Measurements from ENCODE around the gene SCG3. TPM values are rescaled to one million over a fixed set of nuclear protein-coding genes. Genes with fewer than 3 reads are reported as not detected.

The SCG3 gene
- total RNA-seq, 2 donors from 2014 or later = 0.23 to 2.0 TPM

DNA sequence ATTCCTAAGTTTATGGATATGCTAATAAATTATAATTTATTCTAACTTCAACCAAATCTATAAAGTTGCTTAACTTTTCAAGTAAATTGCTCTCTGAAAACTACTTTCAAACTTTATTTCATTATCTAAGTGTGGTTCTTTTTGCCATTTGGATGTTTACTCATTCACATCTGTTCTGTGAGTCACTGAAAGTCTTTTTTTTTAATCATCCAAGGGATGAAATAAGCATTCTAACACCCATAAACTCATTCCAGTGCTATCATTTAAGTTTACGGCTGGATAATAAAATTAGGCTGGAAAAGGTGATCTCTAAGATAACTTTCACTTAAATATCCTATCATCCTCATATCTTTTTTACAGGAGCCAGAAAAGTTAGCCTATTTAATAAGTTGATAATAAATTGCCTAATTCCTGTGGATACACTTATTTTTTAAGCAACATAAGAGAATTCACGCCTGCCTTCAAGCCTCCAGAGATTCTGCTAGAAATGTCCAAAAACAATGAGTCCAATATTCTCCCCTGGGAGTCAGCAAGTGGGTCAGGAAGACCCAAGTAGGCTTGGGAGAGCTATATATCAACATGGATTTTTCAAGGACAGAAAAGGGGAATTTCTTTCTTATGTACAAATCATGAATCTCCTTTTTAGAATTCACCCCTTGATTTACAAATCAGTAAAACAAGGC is 25.8 kb downstream of the SCG3 start:
- Histone ChIP-seq H3K4me1 (replicated peaks) (no peaks in the 10 kb centered on the region), H3K4me3 (no peak overlapping the region), H3K36me3 (no peaks in the 10 kb centered on the region), H3K27me3 (replicated peaks; ENCODE audit: insufficient read depth) (no peaks in the 10 kb centered on the region), H3K27ac (no peak overlapping the region), H3K9me3 (no peaks in the 10 kb centered on the region)
- intact Hi-C loops (cut with DNase I) = no loop called here
- TF ChIP-seq, protein P1, sequence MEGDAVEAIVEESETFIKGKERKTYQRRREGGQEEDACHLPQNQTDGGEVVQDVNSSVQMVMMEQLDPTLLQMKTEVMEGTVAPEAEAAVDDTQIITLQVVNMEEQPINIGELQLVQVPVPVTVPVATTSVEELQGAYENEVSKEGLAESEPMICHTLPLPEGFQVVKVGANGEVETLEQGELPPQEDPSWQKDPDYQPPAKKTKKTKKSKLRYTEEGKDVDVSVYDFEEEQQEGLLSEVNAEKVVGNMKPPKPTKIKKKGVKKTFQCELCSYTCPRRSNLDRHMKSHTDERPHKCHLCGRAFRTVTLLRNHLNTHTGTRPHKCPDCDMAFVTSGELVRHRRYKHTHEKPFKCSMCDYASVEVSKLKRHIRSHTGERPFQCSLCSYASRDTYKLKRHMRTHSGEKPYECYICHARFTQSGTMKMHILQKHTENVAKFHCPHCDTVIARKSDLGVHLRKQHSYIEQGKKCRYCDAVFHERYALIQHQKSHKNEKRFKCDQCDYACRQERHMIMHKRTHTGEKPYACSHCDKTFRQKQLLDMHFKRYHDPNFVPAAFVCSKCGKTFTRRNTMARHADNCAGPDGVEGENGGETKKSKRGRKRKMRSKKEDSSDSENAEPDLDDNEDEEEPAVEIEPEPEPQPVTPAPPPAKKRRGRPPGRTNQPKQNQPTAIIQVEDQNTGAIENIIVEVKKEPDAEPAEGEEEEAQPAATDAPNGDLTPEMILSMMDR (IDR thresholded peaks at IDR 0.05) = no peak
- TF ChIP-seq POLR2AphosphoS5 (IDR thresholded peaks at IDR 0.05) = no peak
- TF ChIP-seq POLR2A (IDR thresholded peaks at IDR 0.05) = no peak
- 73% methylated on average over 2 of the region's 2 CpGs for WGBS
- no peak for DNase-seq (ENCODE audit: low spot score)

DNA sequence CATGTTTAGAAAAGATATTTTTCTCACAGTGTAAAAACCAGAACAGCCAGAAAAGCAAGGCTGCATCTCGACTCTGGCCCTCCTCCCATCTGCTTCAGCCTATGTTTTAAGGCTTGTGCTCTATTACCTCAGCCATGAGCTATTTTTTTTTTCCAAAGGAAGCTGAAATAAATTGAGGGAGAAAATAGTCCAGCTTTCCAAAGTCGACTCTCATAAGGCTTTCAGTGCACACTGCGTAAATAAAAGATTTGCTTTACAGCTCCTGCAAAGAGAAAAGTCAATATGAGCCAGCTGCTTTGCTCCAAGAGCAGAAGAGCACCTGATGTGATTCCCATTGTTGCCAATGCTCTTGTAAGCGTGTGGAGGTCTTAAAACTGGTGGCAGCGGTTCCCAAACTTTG is 26.7 kb downstream of the SCG3 start:
- peak; percentile 22 for DNase-seq (ENCODE audit: low spot score)
- Histone ChIP-seq H3K4me3 (peak overlapping the region in 1 of 2 donors; percentile 19), H3K9me3 (no peaks in the 10 kb centered on the region), H3K4me1 (replicated peaks) (no peaks in the 10 kb centered on the region), H3K36me3 (no peaks in the 10 kb centered on the region), H3K27ac (peak overlapping the region; percentile 47 to 65), H3K27me3 (replicated peaks; ENCODE audit: insufficient read depth) (no peaks in the 10 kb centered on the region)
- 11% methylated on average over 5 of the region's 5 CpGs for WGBS
- peak; percentile 53 for TF ChIP-seq POLR2AphosphoS5 (IDR thresholded peaks at IDR 0.05)
- no peak for TF ChIP-seq POLR2A (IDR thresholded peaks at IDR 0.05)
- intact Hi-C loops (cut with DNase I) = no loop called here

DNA sequence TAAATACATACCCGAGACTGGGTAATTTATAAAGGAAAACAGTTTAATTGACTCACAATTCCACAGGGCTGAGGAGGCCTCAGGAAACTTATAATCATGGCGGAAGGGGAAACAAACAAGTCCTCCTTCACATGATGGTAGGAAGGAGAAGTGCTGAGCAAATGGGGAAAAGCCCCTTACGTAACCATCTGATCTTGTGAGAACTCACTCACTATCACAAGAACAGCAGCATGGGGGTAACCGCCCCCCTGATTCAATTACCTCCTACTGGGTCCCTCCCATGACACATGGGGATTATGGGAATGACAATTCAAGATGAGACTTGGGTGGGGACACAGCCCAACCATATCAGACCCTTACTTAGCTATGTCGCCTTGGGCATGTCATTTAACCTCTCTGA is 27.7 kb downstream of the SCG3 start:
- DNase-seq (ENCODE audit: low spot score) = no peak
- peak overlapping the region in 1 of 2 donors; percentile 65 for H3K27ac ChIP-seq
- WGBS = 83% methylated on average over 5 of the region's 5 CpGs
- H3K9me3 ChIP-seq = no peaks in the 10 kb centered on the region
- no peaks in the 10 kb centered on the region for H3K27me3 ChIP-seq (replicated peaks; ENCODE audit: insufficient read depth)
- H3K36me3 ChIP-seq = no peaks in the 10 kb centered on the region
- intact Hi-C loops (cut with DNase I) = no loop called here
- TF ChIP-seq, protein P1 (IDR thresholded peaks at IDR 0.05) = no peak
- no peak for TF ChIP-seq POLR2A (IDR thresholded peaks at IDR 0.05)
- TF ChIP-seq POLR2AphosphoS5 (IDR thresholded peaks at IDR 0.05) = no peak
- H3K4me1 ChIP-seq (replicated peaks) = no peaks in the 10 kb centered on the region
- H3K4me3 ChIP-seq = no peak overlapping the region

DNA sequence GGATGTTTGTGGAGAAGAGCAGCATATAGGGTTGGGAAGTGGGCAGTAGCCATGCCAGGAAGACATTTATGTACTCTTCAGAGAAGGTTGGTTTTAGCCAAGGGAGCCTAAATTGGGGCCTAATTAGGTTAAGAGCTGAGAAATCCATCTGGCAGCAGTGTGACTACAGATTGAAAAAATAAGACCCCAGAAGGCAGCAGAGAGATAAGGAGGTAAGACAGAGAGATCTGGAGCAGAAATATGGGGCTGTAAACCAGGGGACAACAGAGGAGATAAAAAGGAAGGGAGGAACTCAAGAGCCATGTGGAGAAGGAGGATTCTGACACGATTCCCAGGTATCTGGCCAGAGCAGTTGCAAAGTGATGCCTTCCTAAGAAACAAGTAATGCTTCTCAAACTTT is 32.9 kb downstream of the SCG3 start:
- Histone ChIP-seq H3K36me3 (no peaks in the 10 kb centered on the region), H3K27ac (no peak overlapping the region), H3K9me3 (no peaks in the 10 kb centered on the region), H3K4me3 (no peak overlapping the region), H3K27me3 (replicated peaks; ENCODE audit: insufficient read depth) (no peaks in the 10 kb centered on the region), H3K4me1 (replicated peaks) (no peaks in the 10 kb centered on the region)
- no peak for DNase-seq (ENCODE audit: low spot score)
- intact Hi-C loops (cut with DNase I) = no loop called here
- no peak for TF ChIP-seq POLR2A (IDR thresholded peaks at IDR 0.05)
- TF ChIP-seq, protein P1 (IDR thresholded peaks at IDR 0.05) = no peak
- TF ChIP-seq POLR2AphosphoS5 (IDR thresholded peaks at IDR 0.05) = no peak
- WGBS = 63% methylated on average over 1 of the region's 1 CpG

DNA sequence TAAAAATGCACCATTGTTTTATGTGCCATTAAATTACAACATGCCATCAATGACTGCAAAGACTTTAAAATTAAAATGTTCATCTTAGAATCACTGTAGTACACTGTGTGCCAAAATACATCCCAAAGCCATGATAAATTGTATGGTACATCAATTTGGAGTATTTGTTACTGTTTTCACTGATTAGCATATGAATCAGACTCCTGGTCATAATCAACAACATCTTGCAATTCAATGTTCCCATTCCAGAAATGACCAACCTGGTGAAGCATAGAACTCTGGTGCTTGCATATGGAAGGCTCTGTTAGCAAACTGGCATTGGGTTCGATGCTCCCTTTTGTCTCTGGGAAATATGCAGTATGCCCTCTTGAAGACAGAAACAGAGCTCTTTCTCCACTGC is 33.6 kb downstream of the SCG3 start:
- Histone ChIP-seq H3K27me3 (replicated peaks; ENCODE audit: insufficient read depth) (no peaks in the 10 kb centered on the region), H3K27ac (no peak overlapping the region), H3K36me3 (no peaks in the 10 kb centered on the region), H3K4me3 (no peak overlapping the region), H3K4me1 (replicated peaks) (no peaks in the 10 kb centered on the region), H3K9me3 (no peaks in the 10 kb centered on the region)
- no peak for DNase-seq (ENCODE audit: low spot score)
- intact Hi-C loops (cut with DNase I) = no loop called here
- 95% methylated on average over 1 of the region's 1 CpG for whole genome bisulfite sequencing
- TF ChIP-seq, protein P1 (IDR thresholded peaks at IDR 0.05) = no peak
- TF ChIP-seq POLR2A (IDR thresholded peaks at IDR 0.05) (no peak), POLR2AphosphoS5 (IDR thresholded peaks at IDR 0.05) (no peak)
